NCI-H1092 treated with DMSO at 0.1 percent for 48 hours (cell line): Measurements from ENCODE around the gene KRT17.
"Not testable (repeated sequence)": the region's sequence is repeated elsewhere in the genome, so short reads cannot be mapped to it uniquely, and the experiment has no call there.

Experiments used
- DNase-seq: peaks from one replicate; lab custom pipeline; 2025; lab: John Stamatoyannopoulos, UW

The KRT17 gene

GRCh38 chr17:41619927-41620582 lies 4.3 kb downstream of the KRT17 start:
- not testable (repeated sequence) for DNase-seq

- DNase-seq, result no peak
Observed at GRCh38 chr17:41619036-41619926, 5.1 kb downstream of the KRT17 start.

GRCh38 chr17:41618341-41619035 lies 5.9 kb downstream of the KRT17 start:
- no peak for DNase-seq

- DNase-seq, result no peak
Observed at GRCh38 chr17:41617698-41618097, 6.7 kb downstream of the KRT17 start.

GRCh38 chr17:41617136-41617535 lies 7.2 kb downstream of the KRT17 start:
- no peak for DNase-seq

GRCh38 chr17:41616486-41616885 lies 7.9 kb downstream of the KRT17 start:
- not testable (repeated sequence) for DNase-seq

GRCh38 chr17:41615454-41615853 lies 8.9 kb downstream of the KRT17 start:
- DNase-seq, result no peak

GRCh38 chr17:41614767-41615166 lies 9.6 kb downstream of the KRT17 start:
- DNase-seq, result not testable (repeated sequence)

GRCh38 chr17:41614098-41614497 lies 10.3 kb downstream of the KRT17 start:
- no peak for DNase-seq

GRCh38 chr17:41613277-41614082 lies 10.9 kb downstream of the KRT17 start:
- no peak for DNase-seq

GRCh38 chr17:41612376-41613160 lies 11.8 kb downstream of the KRT17 start, which contains the start of gene KRT16:
KRT16 (minus strand) TSS chr17:41612767; CDS start chr17:41612688, 79 bp downstream.
- DNase-seq, result not testable (repeated sequence)

- no peak for DNase-seq
Observed at GRCh38 chr17:41610965-41611640, 13.3 kb downstream of the KRT17 start.

GRCh38 chr17:41610061-41610517 lies 14.3 kb downstream of the KRT17 start:
- DNase-seq, result not testable (repeated sequence)

- DNase-seq, result not testable (repeated sequence)
Observed at GRCh38 chr17:41606930-41607329, 17.4 kb downstream of the KRT17 start.

GRCh38 chr17:41602524-41602923 lies 21.9 kb downstream of the KRT17 start:
- DNase-seq, result no peak

- no peak for DNase-seq
Observed at GRCh38 chr17:41600318-41600717, 24.1 kb downstream of the KRT17 start.

GRCh38 chr17:41599680-41600079 lies 24.7 kb downstream of the KRT17 start:
- no peak for DNase-seq

- DNase-seq, result no peak
Observed at GRCh38 chr17:41595585-41595984, 28.8 kb downstream of the KRT17 start.

GRCh38 chr17:41594363-41594915 lies 29.9 kb downstream of the KRT17 start:
- DNase-seq, result no peak
